GM21447 (cell line): ENCODE measurements around the gene MEAK7.

ENCODE experiments used
- ATAC-seq: cut with Tn5 transposase; IDR thresholded peaks from one replicate; pipeline ENCODE4 v1.9.1; 2021; ENCODE audit not compliant: unreplicated experiment

Gene MEAK7

DNA sequence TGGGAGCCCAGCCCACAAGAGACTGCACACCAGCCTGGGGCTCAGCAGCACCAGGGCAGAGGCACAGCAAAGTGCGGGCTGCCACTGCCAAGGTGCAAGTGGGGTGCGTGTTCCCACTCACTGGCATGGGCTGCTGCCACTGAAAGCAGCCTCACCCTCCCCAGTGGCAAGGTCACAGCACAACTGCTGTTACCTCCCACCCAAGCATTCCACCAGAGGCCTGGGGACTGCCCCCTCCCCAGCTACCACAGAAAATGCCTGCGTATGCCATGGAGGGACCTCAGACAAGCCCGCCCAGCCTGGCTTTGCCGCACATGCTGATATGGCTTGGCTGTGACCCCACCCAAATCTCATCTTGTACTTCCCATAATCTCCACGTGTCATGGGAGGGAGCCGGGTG, 33.1 kb downstream of the MEAK7 start:
- no peak for ATAC-seq

GRCh38 chr16:84467709-84468108, 36.8 kb downstream of the MEAK7 start:
- no peak for ATAC-seq

DNA sequence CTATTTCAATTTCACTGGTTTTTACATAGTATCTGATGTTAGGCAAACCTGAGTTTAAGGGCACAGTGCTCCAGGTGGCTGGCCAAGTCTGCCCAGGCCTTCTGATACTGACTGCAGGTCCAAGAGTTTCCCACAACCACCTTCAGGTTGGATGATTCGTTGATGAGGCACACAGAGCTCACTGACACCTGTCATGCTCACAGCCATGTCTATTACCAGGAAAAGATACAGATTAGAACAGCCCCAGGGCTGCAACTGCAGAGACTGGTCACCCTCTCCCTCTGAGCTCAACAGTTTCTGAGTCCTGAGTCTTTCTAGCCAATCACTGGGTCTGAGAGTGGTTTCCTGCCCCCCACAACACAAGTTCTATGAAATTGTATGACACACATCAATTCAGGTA, 37.2 kb downstream of the MEAK7 start:
- no peak for ATAC-seq

- ATAC-seq, result no peak
Observed at GRCh38 chr16:84466692-84467091, 37.8 kb downstream of the MEAK7 start.

GRCh38 chr16:84465154-84465553, 39.3 kb downstream of the MEAK7 start:
- no peak for ATAC-seq

DNA sequence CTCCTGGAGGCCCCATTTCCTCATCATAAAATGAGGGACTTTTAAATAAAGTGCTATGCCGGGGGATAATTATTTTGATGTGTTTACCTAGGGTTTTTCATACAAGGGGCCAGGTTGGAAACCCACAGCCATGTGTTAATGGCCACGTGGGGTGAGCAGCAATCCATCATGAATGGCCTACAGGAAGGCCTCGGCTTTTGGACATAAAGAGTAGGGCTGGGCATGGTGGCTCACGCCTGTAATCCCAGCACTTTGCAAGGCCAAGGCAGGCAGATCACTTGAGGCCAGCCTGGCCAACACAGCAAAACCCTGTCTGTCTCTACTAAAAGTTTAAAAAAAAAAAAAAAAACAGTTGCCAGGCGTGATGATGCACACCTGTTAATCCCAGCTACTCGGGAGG, 40.3 kb downstream of the MEAK7 start:
- no peak for ATAC-seq

- ATAC-seq, result no peak
Observed at GRCh38 chr16:84463221-84463620, 41.2 kb downstream of the MEAK7 start.

DNA sequence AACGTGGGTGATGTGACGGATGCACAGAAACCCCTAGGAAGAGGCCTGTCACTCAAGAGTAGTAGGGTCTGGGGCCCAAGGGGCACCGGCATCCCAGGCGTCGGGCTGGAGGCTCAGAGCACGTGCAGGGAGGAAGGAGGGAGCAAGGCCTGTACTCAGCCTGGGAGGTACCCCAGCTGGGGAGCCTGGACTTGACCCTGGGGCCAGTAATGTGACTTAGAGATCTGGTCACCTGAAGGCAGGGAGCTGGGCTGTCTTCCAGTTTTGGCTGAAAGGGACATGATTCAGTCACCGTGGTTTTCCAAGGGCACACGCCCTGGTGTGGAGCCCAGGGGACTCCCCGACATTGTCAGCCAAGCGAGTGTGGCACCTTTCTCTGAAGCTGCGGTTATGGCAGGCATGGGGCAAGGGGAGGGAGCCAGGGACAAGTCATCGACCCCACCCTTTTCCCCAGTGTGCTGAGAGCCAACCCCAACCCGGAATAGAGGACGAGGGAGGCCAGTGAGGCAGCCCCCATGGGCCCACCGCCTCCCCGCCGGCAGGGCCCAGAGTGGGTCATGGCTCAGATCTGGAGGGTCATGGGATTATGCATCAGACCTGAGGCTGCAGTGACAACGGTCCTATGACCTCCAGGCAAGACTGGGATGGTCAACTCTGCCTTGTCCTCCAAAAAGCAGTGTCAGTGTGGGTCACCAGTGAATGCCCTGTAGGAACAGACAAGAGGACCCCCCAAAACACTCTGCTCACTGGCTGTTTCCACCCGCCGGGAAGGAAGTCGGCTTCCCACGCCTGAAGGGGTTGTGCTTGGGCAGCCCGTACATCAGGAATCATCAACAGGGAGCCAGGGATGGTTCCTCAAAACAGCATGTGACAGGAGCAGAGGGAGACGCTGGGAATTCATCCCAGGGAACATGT, 41.9 kb downstream of the MEAK7 start:
- no peak for ATAC-seq

GRCh38 chr16:84461413-84462295, 42.8 kb downstream of the MEAK7 start:
- ATAC-seq, result no peak

GRCh38 chr16:84461029-84461412, 43.4 kb downstream of the MEAK7 start:
- no peak for ATAC-seq

- no peak for ATAC-seq
Observed at GRCh38 chr16:84460406-84461028, 43.9 kb downstream of the MEAK7 start.

DNA sequence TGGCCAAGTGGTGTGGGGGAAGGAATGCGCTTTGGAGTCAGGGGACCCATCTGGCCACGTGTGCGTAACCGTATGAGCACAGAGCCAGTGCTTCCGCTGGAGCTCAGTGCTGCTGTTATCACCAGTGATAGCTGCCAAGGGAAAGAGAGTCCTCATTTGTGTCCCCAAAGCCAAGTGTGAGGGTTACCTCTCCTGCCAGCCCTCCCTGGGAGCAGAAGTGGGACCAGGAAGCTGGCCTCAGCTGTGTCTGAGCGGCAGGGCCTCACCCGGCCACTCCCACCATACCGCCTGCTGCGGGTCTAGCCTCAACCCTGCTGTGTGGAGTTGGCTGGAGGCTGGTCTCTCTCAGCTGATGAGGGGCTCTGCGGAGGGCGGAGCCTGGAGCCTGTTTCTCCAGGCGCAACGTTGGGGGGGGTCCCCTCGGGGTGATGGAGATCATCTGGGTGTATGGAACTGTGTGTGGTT, 44.5 kb downstream of the MEAK7 start:
- ATAC-seq, result no peak

DNA sequence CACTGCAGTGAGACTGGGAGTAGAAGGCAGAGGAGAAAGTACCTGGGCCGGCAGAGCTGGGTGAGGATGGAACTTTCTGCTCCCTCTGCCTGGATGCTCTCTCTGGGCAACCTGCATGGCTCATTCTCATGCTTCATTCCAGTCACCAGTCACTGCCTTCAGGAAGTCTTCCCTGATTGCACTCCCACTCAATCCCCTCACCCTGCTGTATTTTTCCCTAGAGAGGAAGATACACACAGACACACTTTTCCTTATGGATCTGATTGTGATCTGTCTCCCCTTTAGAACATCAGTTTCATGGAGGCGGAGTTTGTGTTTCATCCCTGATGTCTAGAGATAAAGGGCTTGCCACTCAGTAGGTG, 44.9 kb downstream of the MEAK7 start:
- ATAC-seq, result no peak

DNA sequence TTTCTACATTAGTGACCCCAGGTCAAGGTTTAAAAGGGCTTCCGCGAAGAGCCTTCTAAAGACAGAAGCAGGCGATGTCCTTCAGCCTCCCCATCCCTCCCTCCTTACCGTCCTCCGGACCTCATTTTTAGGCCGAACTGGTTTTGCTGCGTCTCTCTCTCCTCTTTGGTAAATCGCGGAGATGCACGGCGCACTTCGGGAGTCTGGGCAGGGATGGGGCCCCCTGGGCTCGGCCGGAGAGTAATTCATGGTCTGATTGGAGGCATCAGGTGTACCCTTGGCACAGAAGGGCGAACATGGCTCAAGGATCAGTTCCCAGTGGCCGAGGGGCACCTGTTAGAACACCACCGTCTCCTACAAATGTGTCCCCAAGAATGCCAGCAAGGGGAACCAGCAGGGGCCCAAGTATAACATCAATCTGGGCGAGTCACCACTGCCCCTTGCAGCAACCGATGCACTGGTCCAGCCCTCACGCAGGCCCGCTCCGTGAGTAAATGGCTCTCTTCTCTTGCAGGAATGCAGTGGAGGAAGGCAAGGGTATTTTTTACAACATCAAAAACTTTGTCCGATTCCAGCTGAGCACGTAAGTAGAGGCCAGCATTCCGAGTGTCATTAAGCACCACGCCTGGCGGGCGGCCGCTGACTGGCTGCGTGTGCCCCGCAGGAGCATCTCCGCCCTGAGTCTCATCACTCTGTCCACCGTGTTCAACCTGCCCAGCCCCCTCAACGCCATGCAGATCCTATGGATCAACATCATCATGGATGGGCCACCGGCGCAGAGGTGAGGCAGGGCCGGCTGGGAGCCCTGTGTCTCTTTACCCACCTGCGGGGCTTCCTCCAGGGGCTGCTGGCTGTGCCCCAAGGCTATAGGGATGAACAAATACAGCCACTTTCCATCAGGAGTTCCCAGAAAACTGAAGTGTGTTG, 45.6 kb downstream of the MEAK7 start:
- no peak for ATAC-seq

DNA sequence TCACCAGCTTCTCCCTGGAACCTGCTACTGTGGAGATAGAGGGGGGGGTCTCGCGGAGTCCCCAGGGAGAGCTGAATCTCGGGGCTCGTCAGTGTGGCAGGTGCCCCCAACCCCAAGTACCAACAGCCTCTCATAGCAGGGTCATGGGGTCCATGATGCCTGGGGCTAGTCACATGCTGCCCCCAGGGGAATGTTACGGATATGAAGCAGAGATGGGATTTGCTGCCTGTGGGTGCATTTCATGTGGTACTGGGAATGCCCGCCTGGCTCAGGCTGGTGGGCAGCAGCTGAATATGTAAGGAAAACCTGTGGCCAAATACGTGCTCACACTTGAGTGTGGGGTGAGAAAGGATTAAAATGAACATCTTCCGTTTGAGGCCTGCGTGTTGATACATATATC, 49.4 kb downstream of the MEAK7 start:
- ATAC-seq, result no peak
